H9 (cell line): ENCODE data around the gene SLC48A1. TPM values are rescaled to one million over a fixed set of nuclear protein-coding genes. Genes with fewer than 3 reads are reported as not detected.

Source experiments
- DNase-seq: peaks from one replicate; pipeline ENCODE4 v3.0.0-alpha.2; 2017
- H2AFZ ChIP-seq: one replicate; pipeline ENCODE4 v1.6.1; 2013; ENCODE audit warnings: mild to moderate bottlenecking, low read length, control low read depth, moderate library complexity
- H2AK5ac ChIP-seq: 2 replicates; pipeline ENCODE4 v1.6.1; 2013; ENCODE audit warnings: low read length, control low read depth, mixed read lengths; ENCODE audit not compliant: insufficient read length
- H2BK120ac ChIP-seq: one replicate; pipeline ENCODE4 v1.6.1; 2013; ENCODE audit warnings: low read depth, mild to moderate bottlenecking, low read length, control low read depth, inconsistent platforms; ENCODE audit not compliant: poor library complexity, severe bottlenecking
- H2BK12ac ChIP-seq: 2 replicates; pipeline ENCODE4 v1.6.1; 2013; ENCODE audit warnings: low read length, control low read depth, mixed read lengths, low read depth; ENCODE audit not compliant: insufficient read length
- H2BK15ac ChIP-seq: 2 replicates; pipeline ENCODE4 v1.6.1; 2013; ENCODE audit warnings: low read depth, low read length, control low read depth
- H2BK20ac ChIP-seq: one replicate; pipeline ENCODE4 v1.6.1; 2013; ENCODE audit warnings: low read depth, mild to moderate bottlenecking, low read length, control low read depth, inconsistent platforms; ENCODE audit not compliant: poor library complexity, severe bottlenecking
- H2BK5ac ChIP-seq: 2 replicates; pipeline ENCODE4 v1.6.1; 2013; ENCODE audit warnings: low read length, control low read depth, mixed read lengths; ENCODE audit not compliant: insufficient read length
- H3K14ac ChIP-seq: 2 replicates; pipeline ENCODE4 v1.6.1; 2013; ENCODE audit warnings: low read length, control low read depth; ENCODE audit not compliant: insufficient read depth
- H3K18ac ChIP-seq: 2 replicates; pipeline ENCODE4 v1.6.1; 2013; ENCODE audit warnings: low read depth, mild to moderate bottlenecking, mixed read lengths, low read length, control low read depth; ENCODE audit not compliant: insufficient read length
- H3K23ac ChIP-seq: 2 replicates; pipeline ENCODE4 v1.6.1; 2013; ENCODE audit warnings: low read length, control low read depth, mixed read lengths, low read depth; ENCODE audit not compliant: insufficient read length
- H3K23me2 ChIP-seq: 2 replicates; pipeline ENCODE4 v1.6.1; 2013; ENCODE audit warnings: low read depth, mild to moderate bottlenecking, mixed read lengths, low read length, control low read depth; ENCODE audit not compliant: insufficient read length, poor library complexity, severe bottlenecking
- H3K27ac ChIP-seq: 2 replicates; pipeline ENCODE4 v1.5.1; 2013; ENCODE audit warnings: low read length, control low read depth, mixed read lengths, low read depth; ENCODE audit not compliant: insufficient read length
- H3K27me3 ChIP-seq: 2 replicates; pipeline ENCODE4 v1.6.1; 2013; ENCODE audit warnings: low read length, control low read depth, inconsistent platforms; ENCODE audit not compliant: insufficient read depth
- H3K4ac ChIP-seq: 2 replicates; pipeline ENCODE4 v1.6.1; 2013; ENCODE audit warnings: low read depth, mild to moderate bottlenecking, control low read depth, inconsistent platforms, low read length, moderate library complexity
- H3K4me1 ChIP-seq: 2 replicates; pipeline ENCODE4 v1.6.1; 2013; ENCODE audit warnings: low read length, control low read depth, inconsistent platforms; ENCODE audit not compliant: insufficient read depth
- H3K4me2 ChIP-seq: 2 replicates; pipeline ENCODE4 v1.6.1; 2013; ENCODE audit warnings: low read length, control low read depth, mixed read lengths; ENCODE audit not compliant: insufficient read length, insufficient read depth
- H3K56ac ChIP-seq: 2 replicates; pipeline ENCODE4 v1.6.1; 2013; ENCODE audit warnings: low read depth, mild to moderate bottlenecking, mixed read lengths, low read length, control low read depth; ENCODE audit not compliant: insufficient read length
- H3K79me1 ChIP-seq: 2 replicates; pipeline ENCODE4 v1.6.1; 2013; ENCODE audit warnings: low read depth, mild to moderate bottlenecking, moderate library complexity, low read length, control low read depth, inconsistent platforms; ENCODE audit not compliant: insufficient read depth, poor library complexity, severe bottlenecking
- H3K79me2 ChIP-seq: 2 replicates; pipeline ENCODE4 v1.6.1; 2013; ENCODE audit warnings: low read length, control low read depth, inconsistent platforms; ENCODE audit not compliant: insufficient read depth
- H3K9ac ChIP-seq: 2 replicates; pipeline ENCODE4 v1.6.1; 2013; ENCODE audit warnings: low read length, control low read depth, mixed read lengths; ENCODE audit not compliant: insufficient read length; ENCODE audit errors: extremely low read depth
- H3K9me3 ChIP-seq: one replicate; pipeline ENCODE4 v1.6.1; 2013; ENCODE audit warnings: low read depth, low read length, inconsistent platforms; ENCODE audit not compliant: control insufficient read depth
- H3T11ph ChIP-seq: one replicate; pipeline ENCODE4 v1.6.1; 2013; ENCODE audit warnings: mild to moderate bottlenecking, low read length, control low read depth, inconsistent platforms
- H4K20me1 ChIP-seq: one replicate; pipeline ENCODE4 v1.6.1; 2013; ENCODE audit not compliant: control insufficient read depth, insufficient read length, insufficient read depth
- H4K5ac ChIP-seq: 2 replicates; pipeline ENCODE4 v1.6.1; 2013; ENCODE audit warnings: low read depth, mild to moderate bottlenecking, mixed read lengths, low read length, control low read depth; ENCODE audit not compliant: insufficient read length
- H4K8ac ChIP-seq: replicated peaks from 2 replicates; pipeline ENCODE4 v1.6.1; 2013; ENCODE audit warnings: low read length, control low read depth, mixed read lengths, low read depth; ENCODE audit not compliant: insufficient read length
- H4K91ac ChIP-seq: 2 replicates; pipeline ENCODE4 v1.6.1; 2013; ENCODE audit warnings: low read depth, mild to moderate bottlenecking, moderate library complexity, mixed read lengths, low read length, control low read depth; ENCODE audit not compliant: insufficient read length
- H3K27ac Mint-ChIP-seq, 3 experiments: 2 replicates in 2 of 3; 3 replicates in 1 of 3; pipeline ENCODE4 v1.8.0; 2020 to 2021; ENCODE audit warnings: mixed read lengths in 3 of 3, mild to moderate bottlenecking in 1 of 3, moderate library complexity in 1 of 3
- H3K27me3 Mint-ChIP-seq: 2 replicates; pipeline ENCODE4 v1.8.0; 2021; ENCODE audit warnings: low read depth, mild to moderate bottlenecking, moderate library complexity, mixed read lengths
- H3K36me3 Mint-ChIP-seq, 3 experiments: 2 replicates in 2 of 3; 3 replicates in 1 of 3; pipeline ENCODE4 v1.8.0; 2020 to 2021; ENCODE audit warnings: low read depth in 3 of 3, mixed read lengths in 3 of 3; ENCODE audit not compliant: insufficient read depth in 1 of 3
- H3K4me1 Mint-ChIP-seq, 2 experiments: 2 replicates each; pipeline ENCODE4 v1.8.0; 2020; ENCODE audit warnings: mixed read lengths in 2 of 2
- H3K4me3 Mint-ChIP-seq, 2 experiments: 2 replicates in 1 of 2; 3 replicates in 1 of 2; pipeline ENCODE4 v1.8.0; 2020 to 2021; ENCODE audit warnings: mild to moderate bottlenecking in 2 of 2, mixed read lengths in 2 of 2, moderate library complexity in 1 of 2
- H3K9me3 Mint-ChIP-seq, 2 experiments: 2 replicates in 1 of 2; 3 replicates in 1 of 2; pipeline ENCODE4 v1.8.0; 2020; ENCODE audit warnings: mild to moderate bottlenecking in 2 of 2, mixed read lengths in 2 of 2, moderate library complexity in 1 of 2
- WGBS: extraction: QIAGEN DNeasy Blood & Tissue Kit; methylation state at CpG from one replicate; pipeline ENCODE4 v1.1.7; 2013; ENCODE audit warnings: missing lambda C conversion rate, low lambda C conversion rate, mixed read lengths; ENCODE audit not compliant: insufficient read length; ENCODE audit errors: extremely low coverage; 5-methylcytosine and 5-hydroxymethylcytosine counted together
- total RNA-seq: library from RNA; stranded (reverse); gene quantifications from 2 replicates; pipeline ENCODE4 v1.2.1, GENCODE V29; 2021
- TF ChIP-seq, protein P1 (sequence below): fragments of 200-600 bp; sonication (generic); conservative IDR thresholded peaks from 3 replicates; pipeline ENCODE4 v1.8.0; 2021; ENCODE audit warnings: antibody characterized with exemption, mild to moderate bottlenecking

Gene SLC48A1
- total RNA-seq, 1 experiment from 2014 or later = 10.6 TPM

DNA sequence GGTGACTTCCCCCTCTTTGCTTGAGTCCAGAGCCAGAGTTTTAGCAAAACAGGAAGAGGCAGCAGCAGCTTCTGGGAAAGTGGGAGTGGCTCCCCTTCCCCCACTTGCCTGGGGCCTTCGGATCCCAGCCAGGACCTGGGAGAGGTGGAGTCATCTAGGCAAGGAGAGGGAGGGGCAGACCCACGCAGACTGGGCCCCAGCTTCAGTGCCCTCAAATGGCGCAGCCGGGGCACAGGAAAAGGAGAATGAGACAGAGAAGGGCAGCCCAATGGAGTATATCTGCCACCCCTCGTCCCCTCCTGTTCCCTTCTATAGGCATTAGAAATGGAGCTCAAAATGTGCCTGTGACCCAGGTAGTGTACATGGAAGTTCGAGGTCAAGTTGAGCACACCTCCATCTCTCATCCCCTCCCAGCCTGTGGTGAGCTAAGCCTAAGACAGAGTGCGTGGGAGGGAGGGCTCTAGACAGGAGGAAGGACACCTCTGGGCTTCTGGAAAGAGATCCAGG is 56.0 kb downstream of the SLC48A1 start:
- Histone ChIP-seq H3K14ac (peak overlapping the region; percentile 57; the same call in 1 of the 2 replicates), H3K4me2 (peak overlapping the region; percentile 4), H2BK15ac (0 out of 2 replicates have a peak overlapping the region, but pooled peaks have one; percentile 2), H3K79me2 (no peaks in the 10 kb centered on the region), H4K91ac (no peak overlapping the region), H4K20me1 (no peaks in the 10 kb centered on the region), H2BK120ac (no peak overlapping the region), H4K5ac (no peak overlapping the region), H3K9me3 (no peaks in the 10 kb centered on the region), H2BK12ac (no peak overlapping the region), H3T11ph (no peak overlapping the region), H3K18ac (peak overlapping the region; percentile 51), H3K27me3 (no peaks in the 10 kb centered on the region), H2BK5ac (no peak overlapping the region), H3K4ac (no peak overlapping the region), H3K23ac (no peak overlapping the region), H3K56ac (no peak overlapping the region), H2AK5ac (no peak overlapping the region), H4K8ac (no peak overlapping the region), H3K23me2 (no peaks in the 10 kb centered on the region), H3K79me1 (no peaks in the 10 kb centered on the region), H2BK20ac (no peak overlapping the region), H3K9ac (no peak overlapping the region), H3K4me1 (0 out of 2 replicates have a peak, but pooled peaks cover 7% of the 10 kb centered on the region), H3K27ac (no peak overlapping the region), H2AFZ (peak overlapping the region; percentile 11)
- no CpG with 5 or more reads among the region's 7 CpGs for WGBS
- no peaks in the 10 kb centered on the region; the same call in 1 of the 2 replicates for H3K27me3 Mint-ChIP-seq
- TF ChIP-seq, protein P1, sequence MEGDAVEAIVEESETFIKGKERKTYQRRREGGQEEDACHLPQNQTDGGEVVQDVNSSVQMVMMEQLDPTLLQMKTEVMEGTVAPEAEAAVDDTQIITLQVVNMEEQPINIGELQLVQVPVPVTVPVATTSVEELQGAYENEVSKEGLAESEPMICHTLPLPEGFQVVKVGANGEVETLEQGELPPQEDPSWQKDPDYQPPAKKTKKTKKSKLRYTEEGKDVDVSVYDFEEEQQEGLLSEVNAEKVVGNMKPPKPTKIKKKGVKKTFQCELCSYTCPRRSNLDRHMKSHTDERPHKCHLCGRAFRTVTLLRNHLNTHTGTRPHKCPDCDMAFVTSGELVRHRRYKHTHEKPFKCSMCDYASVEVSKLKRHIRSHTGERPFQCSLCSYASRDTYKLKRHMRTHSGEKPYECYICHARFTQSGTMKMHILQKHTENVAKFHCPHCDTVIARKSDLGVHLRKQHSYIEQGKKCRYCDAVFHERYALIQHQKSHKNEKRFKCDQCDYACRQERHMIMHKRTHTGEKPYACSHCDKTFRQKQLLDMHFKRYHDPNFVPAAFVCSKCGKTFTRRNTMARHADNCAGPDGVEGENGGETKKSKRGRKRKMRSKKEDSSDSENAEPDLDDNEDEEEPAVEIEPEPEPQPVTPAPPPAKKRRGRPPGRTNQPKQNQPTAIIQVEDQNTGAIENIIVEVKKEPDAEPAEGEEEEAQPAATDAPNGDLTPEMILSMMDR = no peak
- H3K4me3 Mint-ChIP-seq = no peak overlapping the region
- H3K4me1 Mint-ChIP-seq = peaks cover 26 to 40% of the 10 kb centered on the region in 2 experiments
- peak; percentile 83 for DNase-seq
- H3K9me3 Mint-ChIP-seq = no peaks in the 10 kb centered on the region; a peak in 2 of 5 replicates
- H3K27ac Mint-ChIP-seq = peak overlapping the region in 1 of 3 experiments; percentile 83; a peak in 1 of 7 replicates
- no peaks in the 10 kb centered on the region for H3K36me3 Mint-ChIP-seq
